Stimulated activated CD8-positive, alpha-beta memory T cell treated with anti-CD3 and anti-CD28 coated beads, Interleukin-4, amount 100 ng/mL, for 1 hour (primary cell): ENCODE results near the gene PRKACB.
"Not testable (repeated sequence)": the region's sequence is repeated elsewhere in the genome, so short reads cannot be mapped to it uniquely, and the experiment has no call there.

Experiments
- DNase-seq, 2 donors: peaks; one replicate each; pipeline ENCODE4 v3.0.0-alpha.2; 2020; ENCODE audit warnings: low read depth in 2 of 2, low spot score in 1 of 2

Gene PRKACB

GRCh38 chr1:84214115-84214956, 70.3 kb downstream of the PRKACB start:
- no peak for DNase-seq

DNA sequence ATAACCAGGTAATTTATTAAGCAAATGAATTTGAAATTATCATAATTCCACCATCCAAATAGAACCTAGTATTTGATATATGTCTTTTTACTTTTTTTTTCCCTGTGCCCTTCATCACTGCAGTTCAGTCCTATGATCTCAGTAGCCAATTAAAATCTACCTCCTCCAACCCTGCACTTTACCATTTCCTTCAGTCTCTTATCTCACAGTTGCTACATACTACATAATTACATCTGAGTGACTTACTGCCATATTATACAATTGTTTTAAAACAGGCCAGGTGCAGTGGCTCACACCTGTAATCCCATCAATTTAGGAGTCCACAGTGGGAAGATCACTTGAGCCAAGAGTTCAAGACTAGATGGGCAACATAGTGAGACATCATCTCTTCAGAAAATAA, 73.2 kb downstream of the PRKACB start:
- no peak for DNase-seq

- no peak for DNase-seq
Measured at GRCh38 chr1:84223751-84224432, 79.8 kb downstream of the PRKACB start.

DNA sequence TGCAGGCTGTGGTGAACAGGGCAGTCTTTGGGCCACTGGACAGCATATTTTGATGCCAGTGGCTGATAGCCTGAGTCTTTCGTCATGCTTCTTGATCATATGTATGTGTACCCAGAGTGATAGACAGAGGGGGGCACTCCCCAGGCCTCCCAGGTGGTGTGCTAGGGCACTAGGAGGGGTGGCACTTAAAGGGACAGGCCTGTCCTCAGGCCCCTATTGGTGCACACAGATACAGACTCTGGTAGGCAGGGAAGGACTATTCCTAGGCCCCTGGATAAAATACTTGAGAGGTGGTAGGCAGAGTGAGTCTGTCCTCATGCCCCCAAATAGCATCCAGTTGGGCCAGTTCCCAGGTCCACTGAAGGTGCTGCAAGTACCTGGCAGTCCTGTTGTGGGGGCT, 80.8 kb downstream of the PRKACB start:
- DNase-seq = no peak

- DNase-seq = no peak
Measured at GRCh38 chr1:84225646-84226045, 81.6 kb downstream of the PRKACB start.

DNA sequence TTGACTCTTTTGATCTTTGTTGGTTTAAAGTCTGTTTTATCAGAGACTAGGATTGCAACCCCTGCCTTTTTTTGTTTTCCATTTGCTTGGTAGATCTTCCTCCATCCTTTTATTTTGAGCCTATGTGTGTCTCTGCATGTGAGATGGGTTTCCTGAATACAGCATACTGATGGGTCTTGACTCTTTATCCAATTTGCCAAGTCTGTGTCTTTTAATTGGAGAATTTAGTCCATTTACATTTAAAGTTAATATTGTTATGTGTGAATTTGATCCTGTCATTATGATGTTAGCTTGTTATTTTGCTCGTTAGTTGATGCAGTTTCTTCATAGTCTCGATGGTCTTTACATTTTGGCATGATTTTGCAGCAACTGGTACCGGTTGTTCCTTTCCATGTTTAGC, 88.6 kb downstream of the PRKACB start:
- not testable (repeated sequence) for DNase-seq

DNA sequence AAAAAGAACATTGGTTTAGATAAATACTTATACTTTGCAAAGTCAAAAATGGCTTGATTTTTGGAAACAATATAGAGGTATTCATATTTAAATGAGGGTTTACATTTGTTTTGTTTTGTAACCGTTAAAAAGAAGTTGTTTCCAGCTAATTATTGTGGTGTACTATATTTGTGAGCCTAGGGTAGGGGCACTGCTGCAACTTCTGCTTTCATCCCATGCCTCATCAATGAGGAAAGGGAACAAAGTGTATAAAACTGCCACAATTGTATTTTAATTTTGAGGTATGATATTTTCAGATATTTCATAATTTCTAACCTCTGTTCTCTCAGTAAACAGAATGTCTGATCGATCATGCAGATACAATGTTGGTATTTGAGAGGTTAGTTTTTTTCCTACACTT, 92.2 kb downstream of the PRKACB start:
- no peak for DNase-seq

DNA sequence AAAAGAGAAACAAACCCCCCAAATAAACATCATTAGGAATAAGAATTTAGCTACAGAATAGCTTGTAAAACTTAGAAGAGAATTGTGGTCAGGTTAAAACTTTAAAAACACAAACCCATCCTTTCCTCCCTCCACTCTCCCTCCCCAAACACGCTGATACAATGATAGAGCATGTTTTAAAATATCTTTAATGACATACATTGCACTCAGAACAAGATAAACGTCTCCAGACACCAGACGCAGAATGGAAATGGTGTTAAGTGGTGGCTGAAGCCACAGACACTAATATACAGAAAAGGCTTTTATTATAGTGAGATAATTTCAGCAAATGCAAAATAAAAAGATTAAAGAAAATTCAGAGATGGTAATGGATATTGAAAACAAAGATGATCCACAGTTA, 98.6 kb downstream of the PRKACB start:
- DNase-seq = no peak

DNA sequence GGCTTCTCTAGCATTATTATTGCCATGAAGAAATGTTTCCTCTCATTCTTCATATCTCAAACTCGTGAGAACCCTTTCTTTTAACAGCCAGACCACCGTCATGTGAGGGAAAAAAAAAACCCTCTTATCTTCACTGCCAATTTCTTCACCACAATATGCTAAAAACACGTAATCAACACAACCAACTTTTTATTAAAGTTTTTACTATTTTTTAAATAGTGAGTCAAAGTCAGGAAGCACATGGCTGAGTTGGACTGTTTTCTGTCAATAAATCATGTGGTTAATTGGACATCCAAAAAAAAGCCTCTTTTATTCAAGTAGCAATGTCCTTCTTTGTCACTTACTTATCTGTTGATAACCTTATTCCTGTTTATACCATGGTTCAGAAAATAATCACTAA, 101.5 kb downstream of the PRKACB start:
- DNase-seq = no peak

DNA sequence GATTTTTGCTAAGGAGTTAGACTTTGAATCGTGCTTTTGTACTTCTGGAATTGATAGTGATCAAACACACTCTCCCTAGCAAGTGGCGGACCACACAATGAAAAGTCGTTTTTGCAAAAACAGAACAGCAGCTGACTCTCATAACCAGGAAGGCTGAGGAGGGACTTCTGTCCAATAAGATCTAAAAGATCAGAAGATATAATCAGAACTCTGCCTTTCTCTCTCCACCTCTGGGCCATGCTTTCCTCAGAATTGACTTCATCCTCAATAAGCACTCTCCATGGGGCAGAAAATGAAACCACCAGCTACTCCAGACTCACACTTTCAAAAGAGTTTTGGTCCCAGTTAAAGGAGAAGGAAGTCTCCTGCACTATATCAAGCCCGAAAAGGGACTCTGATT, 102.1 kb downstream of the PRKACB start:
- no peak for DNase-seq

- no peak for DNase-seq
Measured at GRCh38 chr1:84247425-84248220, 103.6 kb downstream of the PRKACB start.

GRCh38 chr1:84250668-84251067, 106.6 kb downstream of the PRKACB start:
- no peak for DNase-seq

- no peak for DNase-seq
Measured at GRCh38 chr1:84253036-84253435, 109.0 kb downstream of the PRKACB start.

- DNase-seq = no peak
Measured at GRCh38 chr1:84253891-84254290, 109.8 kb downstream of the PRKACB start.

GRCh38 chr1:84254703-84255238, 110.7 kb downstream of the PRKACB start:
- no peak for DNase-seq

- DNase-seq = no peak
Measured at GRCh38 chr1:84255582-84255981, 111.5 kb downstream of the PRKACB start.

GRCh38 chr1:84257617-84258016, 113.5 kb downstream of the PRKACB start:
- DNase-seq = no peak

DNA sequence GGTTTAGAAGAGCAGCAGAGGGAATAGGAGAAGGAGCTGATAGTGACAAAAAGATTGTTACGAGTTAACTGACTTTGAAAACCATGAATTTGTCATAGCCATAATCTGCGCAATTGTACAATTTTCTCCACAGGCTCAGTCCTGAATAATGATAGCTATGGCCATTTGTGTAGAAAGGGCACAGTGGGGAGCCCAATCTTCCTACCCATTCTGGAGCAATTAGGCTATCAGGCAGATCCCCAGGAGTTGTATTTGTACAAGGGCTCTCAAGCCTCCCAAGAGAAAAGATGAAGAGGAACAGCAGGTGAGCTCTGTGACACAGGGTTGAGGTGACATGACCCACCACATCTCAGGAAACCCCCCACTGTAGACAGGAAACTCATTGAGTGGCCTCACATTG, 115.3 kb downstream of the PRKACB start:
- DNase-seq = no peak

DNA sequence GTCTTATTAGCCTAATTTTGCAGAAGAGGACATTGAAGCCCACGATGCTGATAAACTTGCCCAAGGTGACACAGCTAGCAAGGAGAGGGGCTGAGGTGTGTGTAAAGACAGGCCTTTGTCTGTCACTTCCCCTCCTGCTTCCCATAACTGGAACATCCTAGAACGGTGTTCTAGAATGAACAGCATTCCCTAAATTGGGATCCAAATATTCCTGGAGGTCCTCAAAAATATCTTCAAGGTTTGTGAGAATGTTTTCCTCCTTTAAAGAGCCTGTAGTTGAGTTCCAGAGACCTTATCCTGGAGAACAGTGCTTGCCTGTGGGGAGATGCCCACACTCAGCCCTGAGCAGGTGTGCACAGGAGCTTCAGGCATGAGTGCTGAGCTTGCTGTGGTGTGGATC, 115.9 kb downstream of the PRKACB start:
- DNase-seq = no peak

DNA sequence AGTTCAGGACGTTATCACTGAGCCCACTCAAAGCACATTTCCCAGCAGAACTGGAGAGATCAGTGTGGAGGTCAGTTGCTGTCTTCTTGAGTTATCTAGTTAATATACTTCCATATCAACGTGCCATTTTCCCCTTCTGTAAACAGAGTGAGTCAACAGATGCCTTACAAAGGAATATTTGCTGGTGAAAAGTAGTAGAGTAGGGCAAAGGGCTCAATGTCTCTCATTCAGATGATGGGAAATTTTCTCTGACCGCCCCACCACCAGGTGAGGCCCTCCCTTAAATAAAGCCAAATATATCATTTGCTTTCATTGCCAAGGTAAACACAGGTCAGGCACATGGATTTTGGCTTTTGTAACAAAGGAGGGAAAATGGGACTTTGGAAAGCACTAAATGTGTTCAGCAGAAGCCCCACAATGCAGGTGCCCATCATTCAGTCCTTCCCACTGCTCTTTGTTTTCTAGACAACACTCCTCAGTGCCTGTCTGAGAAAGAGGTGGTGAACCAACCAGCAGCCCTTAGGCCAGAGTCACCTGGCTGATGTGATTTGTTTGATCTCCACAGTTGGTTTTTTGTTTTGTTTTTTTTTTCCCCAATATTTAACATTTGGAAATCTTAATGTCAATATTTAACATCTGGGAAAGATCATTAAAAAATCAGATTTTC, 116.9 kb downstream of the PRKACB start:
- no peak for DNase-seq

GRCh38 chr1:84264961-84265360, 120.9 kb downstream of the PRKACB start:
- no peak for DNase-seq
